Measurements from ENCODE around the gene PCMT1.
"Not testable (repeated sequence)": the region's sequence is repeated elsewhere in the genome, so short reads cannot be mapped to it uniquely, and the experiment has no call there.

DNA sequence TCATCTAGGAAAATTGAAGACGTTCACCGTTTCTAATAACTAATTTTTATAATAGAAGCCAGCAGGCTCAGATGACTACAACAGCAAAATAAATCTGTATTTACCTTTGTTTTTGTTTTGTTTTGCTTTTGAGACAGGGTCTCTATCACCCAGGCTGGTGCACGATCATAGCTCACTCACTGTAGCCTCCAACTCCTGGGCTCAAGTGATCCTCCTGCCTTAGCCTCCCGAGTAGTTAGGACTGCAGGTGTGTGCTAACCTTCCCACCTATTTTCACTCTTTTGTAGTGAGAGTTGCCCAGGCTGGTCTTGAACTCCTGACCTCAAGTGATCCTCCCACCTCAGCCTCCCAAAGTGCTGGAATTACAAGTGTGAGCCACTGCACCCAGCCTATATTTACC is 104.5 kb downstream of the PCMT1 start:
- TF ChIP-seq, protein P1, sequence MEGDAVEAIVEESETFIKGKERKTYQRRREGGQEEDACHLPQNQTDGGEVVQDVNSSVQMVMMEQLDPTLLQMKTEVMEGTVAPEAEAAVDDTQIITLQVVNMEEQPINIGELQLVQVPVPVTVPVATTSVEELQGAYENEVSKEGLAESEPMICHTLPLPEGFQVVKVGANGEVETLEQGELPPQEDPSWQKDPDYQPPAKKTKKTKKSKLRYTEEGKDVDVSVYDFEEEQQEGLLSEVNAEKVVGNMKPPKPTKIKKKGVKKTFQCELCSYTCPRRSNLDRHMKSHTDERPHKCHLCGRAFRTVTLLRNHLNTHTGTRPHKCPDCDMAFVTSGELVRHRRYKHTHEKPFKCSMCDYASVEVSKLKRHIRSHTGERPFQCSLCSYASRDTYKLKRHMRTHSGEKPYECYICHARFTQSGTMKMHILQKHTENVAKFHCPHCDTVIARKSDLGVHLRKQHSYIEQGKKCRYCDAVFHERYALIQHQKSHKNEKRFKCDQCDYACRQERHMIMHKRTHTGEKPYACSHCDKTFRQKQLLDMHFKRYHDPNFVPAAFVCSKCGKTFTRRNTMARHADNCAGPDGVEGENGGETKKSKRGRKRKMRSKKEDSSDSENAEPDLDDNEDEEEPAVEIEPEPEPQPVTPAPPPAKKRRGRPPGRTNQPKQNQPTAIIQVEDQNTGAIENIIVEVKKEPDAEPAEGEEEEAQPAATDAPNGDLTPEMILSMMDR (IDR thresholded peaks at IDR 0.05): not testable (repeated sequence)
- TF ChIP-seq POLR2A (IDR thresholded peaks at IDR 0.05): not testable (repeated sequence)

All from testis (tissue), 2 donors.